Coronary artery (tissue), 2 donors: Measurements from ENCODE around the gene UBE3D.
"Not testable (repeated sequence)": the region's sequence is repeated elsewhere in the genome, so short reads cannot be mapped to it uniquely, and the experiment has no call there.

Experiments
- DNase-seq: peaks from one replicate; pipeline ENCODE4 v3.0.0-alpha.2; 2017; ENCODE audit warnings: low spot score
- H3K27ac ChIP-seq, 2 donors: fragments of 200-600 bp; sonication (generic); one replicate each; pipeline ENCODE4 v1.5.1; 2016 to 2019
- H3K4me3 ChIP-seq: fragments of 200-600 bp; sonication (generic); 2 replicates; pipeline ENCODE4 v1.5.1; 2016; ENCODE audit warnings: mild to moderate bottlenecking, moderate library complexity
- CTCF ChIP-seq: fragments of 200-600 bp; sonication (generic); IDR thresholded peaks from one replicate; pipeline ENCODE4 v1.5.1; 2019; ENCODE audit warnings: antibody characterized with exemption

The UBE3D gene

GRCh38 chr6:82893889-82894652 lies 171.6 kb downstream of the UBE3D start:
- H3K4me3 ChIP-seq: no peak overlapping the region
- DNase-seq: no peak
- no peak overlapping the region for H3K27ac ChIP-seq
- no peak for TF ChIP-seq CTCF

- not testable (repeated sequence) for H3K27ac ChIP-seq, H3K4me3 ChIP-seq, DNase-seq
Measured at GRCh38 chr6:82891503-82891902, 174.1 kb downstream of the UBE3D start.

- TF ChIP-seq CTCF: no peak
- H3K27ac ChIP-seq: no peak overlapping the region
- DNase-seq: no peak
- H3K4me3 ChIP-seq: no peak overlapping the region
Measured at GRCh38 chr6:82891076-82891475, 174.6 kb downstream of the UBE3D start.

GRCh38 chr6:82890240-82890639 lies 175.4 kb downstream of the UBE3D start:
- H3K27ac ChIP-seq: no peak overlapping the region
- DNase-seq: no peak

GRCh38 chr6:82889143-82889542 lies 176.5 kb downstream of the UBE3D start:
- TF ChIP-seq CTCF: no peak
- Histone ChIP-seq H3K4me3 (no peak overlapping the region), H3K27ac (no peak overlapping the region)
- DNase-seq: no peak

More at GRCh38 chr6:82890240-82890639, 175.4 kb downstream of the UBE3D start:
- TF ChIP-seq CTCF: no peak
- no peak overlapping the region for H3K4me3 ChIP-seq

GRCh38 chr6:82882363-82883023 lies 183.1 kb downstream of the UBE3D start:
- H3K4me3 ChIP-seq: no peak overlapping the region
- no peak overlapping the region for H3K27ac ChIP-seq
- no peak for TF ChIP-seq CTCF
- no peak for DNase-seq

- no peak overlapping the region for H3K4me3 ChIP-seq
- TF ChIP-seq CTCF: no peak
Measured at GRCh38 chr6:82881519-82881918, 184.1 kb downstream of the UBE3D start.

More at GRCh38 chr6:82881519-82881918, 184.1 kb downstream of the UBE3D start:
- H3K27ac ChIP-seq: no peak overlapping the region
- DNase-seq: no peak
